AG10803 (cell line): ENCODE data around the gene ZDHHC11B.
"Not testable (repeated sequence)": the region's sequence is repeated elsewhere in the genome, so short reads cannot be mapped to it uniquely, and the experiment has no call there.

Experiments
- DNase-seq: peaks from one replicate; pipeline ENCODE4 v3.0.0; 2010; ENCODE audit warnings: low read depth
- H3K4me3 ChIP-seq: 2 replicates; pipeline ENCODE4 v1.5.1; 2011; ENCODE audit warnings: mild to moderate bottlenecking, low read length, control low read depth
- CTCF ChIP-seq: conservative IDR thresholded peaks from 2 replicates; pipeline ENCODE4 v1.5.1; 2011; ENCODE audit warnings: mild to moderate bottlenecking, low read length, control low read depth, inconsistent platforms

ZDHHC11B gene

DNA sequence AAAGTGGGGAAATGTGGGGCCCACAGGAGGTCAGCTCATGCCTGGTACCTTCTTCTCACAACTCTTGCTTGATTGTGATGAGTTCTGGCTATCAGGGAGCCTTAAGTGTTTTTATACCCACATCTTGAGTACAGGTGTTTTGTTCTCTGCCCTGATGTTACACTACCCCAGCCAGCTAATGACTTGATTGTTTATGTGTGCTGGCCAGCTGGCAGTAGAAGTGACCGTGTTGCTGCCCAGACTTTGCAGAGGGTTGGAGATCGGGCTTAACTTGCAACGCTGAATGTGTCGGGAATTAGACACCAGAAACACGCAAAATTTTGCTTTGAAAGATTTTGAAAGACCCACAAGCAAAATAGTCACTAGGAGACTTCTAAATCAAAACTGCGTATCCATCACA is 16.9 kb upstream of the ZDHHC11B start:
- DNase-seq = no peak
- no peak for TF ChIP-seq CTCF
- no peak overlapping the region for H3K4me3 ChIP-seq

DNA sequence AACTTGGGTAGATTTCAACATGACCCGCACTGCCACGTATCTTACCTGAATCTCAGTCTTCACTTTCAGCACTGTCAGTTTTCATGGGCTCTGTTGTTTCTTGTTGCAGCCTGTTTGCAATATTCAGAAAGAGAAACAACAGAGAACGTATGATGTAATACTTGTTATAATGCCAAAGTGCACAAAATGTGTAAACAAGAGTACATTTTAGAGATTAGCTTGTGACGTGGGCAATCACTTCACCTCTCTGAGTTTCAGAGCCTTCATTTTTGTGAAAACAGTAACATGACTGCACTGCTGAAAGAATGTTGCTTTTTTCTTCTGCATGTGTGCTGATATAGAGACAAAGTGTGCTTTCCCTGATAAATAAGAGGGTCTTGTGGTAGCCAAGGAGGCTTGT is 16.5 kb upstream of the ZDHHC11B start:
- not testable (repeated sequence) for DNase-seq, H3K4me3 ChIP-seq

DNA sequence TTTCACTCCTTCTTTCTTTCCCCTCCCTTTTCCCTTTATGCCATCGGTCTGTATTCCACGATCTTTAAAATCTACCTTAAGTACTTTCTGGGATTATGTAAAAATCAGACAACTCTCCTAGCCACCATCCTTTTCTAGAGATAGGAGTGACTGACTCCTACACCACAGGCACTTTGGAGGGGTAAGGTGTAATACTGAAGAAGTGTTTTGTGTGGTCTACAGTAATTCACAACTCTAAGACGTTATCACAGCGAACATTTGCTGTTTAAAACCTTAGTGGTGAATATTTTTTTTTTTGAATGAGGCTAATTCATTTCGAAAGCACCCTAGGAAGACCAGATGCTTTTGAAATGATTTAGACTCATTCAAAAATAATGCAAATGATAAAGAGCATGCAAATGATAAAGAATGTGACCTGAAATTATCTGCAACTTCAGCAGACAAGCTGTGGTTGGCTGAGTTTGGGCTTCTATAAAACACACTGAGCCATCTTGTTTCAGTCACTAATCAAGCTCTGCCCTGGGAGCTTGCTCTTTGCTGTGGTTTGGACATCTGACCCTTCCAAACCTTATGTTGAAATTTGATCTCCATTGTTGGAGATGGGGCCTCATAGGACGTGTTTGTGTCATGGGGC is 14.1 kb upstream of the ZDHHC11B start:
- H3K4me3 ChIP-seq, DNase-seq: not testable (repeated sequence)

- not testable (repeated sequence) for H3K4me3 ChIP-seq, DNase-seq
Observed at GRCh38 chr5:797986-798385, 13.5 kb upstream of the ZDHHC11B start.

GRCh38 chr5:795873-796272 is 11.3 kb upstream of the ZDHHC11B start:
- not testable (repeated sequence) for H3K4me3 ChIP-seq, DNase-seq

DNA sequence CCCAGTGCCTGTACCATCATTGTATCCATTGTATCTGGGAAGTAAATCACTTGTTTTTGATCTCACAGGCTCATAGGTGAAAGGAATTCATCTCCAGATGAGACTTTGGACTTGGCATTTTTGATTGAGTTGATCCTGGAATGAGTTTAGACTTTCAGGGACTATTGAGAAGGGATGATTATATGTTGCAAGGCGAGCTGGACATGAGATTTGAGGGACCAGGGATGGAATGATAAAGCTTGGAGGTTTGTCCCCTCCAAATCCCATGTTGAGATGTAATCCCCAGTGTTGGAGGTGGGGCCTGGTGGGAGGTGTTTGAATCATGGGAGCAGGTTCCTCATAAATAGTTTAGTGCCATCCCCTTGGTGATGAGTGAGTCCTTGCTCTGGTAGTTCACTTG is 10.4 kb upstream of the ZDHHC11B start:
- DNase-seq, H3K4me3 ChIP-seq: not testable (repeated sequence)

DNA sequence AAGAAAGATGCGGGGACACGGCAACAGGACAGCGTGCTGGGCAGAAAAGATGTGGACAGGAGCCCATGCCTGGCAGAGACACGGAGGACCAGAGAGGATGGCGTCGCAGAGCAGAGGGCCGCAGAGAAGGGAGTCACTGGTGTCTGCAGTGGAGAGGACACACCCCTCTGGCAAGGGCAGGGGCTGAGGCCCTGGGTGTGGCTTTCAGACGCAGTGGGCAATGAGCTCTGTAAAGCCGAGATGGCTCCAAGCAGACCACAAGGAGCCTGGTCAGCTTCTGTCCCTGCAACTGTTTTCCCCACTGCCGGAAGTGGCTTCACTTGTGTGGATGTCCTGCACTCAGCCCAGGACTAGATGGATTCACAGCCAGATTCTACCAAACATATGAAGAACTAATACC is 4.2 kb upstream of the ZDHHC11B start:
- not testable (repeated sequence) for DNase-seq, H3K4me3 ChIP-seq

DNA sequence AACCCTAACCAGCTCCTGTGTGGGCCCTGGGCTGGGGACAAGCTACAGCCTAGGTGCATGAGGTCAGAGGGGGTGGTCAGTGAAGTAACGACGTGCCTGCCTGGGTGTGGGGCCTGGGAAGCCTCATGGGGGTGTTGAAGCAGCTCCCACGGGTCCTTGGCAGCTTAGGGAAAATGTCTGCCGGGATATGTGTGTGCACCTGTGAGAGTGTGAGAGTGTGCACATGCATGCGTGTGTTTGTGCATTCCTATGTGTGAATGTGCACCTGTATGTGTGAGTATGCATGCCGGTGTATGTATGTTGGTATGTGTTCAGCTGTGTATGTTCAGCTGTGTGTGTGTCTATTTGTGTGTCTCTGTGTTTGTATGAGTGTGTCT is 3.3 kb upstream of the ZDHHC11B start:
- H3K4me3 ChIP-seq, DNase-seq: not testable (repeated sequence)

DNA sequence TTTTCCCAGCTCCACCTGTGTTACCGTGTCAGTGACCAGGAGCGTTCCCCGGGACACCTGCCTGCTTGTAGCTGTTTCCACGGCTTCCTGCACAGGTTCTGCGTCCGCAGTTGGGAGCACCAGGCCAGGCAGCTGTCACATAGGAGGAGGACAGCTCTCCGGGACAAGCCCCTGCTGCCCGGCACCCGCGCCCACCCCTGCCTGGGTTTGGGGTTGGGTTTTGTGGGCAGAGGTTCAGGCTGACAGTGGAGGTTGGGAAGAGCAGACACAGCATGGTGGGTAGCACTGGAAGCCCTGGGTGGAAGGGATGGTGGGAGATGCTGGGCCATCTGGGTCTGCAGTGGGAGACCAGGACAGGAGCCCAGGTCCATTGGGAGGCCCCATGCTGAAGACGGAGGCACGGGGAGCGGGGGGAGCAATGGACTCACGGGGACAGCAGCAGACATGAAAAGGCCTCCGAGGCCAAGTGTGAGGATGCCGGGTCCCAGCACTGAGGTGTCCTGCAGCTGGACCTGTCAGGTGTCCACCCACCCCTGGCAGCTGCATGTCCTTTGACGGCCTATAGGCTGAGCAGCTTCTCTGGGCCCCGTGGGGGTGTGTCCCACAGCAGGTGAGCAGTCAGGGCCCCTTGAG is 2.8 kb upstream of the ZDHHC11B start:
- not testable (repeated sequence) for DNase-seq, H3K4me3 ChIP-seq

- DNase-seq, H3K4me3 ChIP-seq: not testable (repeated sequence)
Observed at GRCh38 chr5:785181-785705, 714 bp upstream of the ZDHHC11B start.

DNA sequence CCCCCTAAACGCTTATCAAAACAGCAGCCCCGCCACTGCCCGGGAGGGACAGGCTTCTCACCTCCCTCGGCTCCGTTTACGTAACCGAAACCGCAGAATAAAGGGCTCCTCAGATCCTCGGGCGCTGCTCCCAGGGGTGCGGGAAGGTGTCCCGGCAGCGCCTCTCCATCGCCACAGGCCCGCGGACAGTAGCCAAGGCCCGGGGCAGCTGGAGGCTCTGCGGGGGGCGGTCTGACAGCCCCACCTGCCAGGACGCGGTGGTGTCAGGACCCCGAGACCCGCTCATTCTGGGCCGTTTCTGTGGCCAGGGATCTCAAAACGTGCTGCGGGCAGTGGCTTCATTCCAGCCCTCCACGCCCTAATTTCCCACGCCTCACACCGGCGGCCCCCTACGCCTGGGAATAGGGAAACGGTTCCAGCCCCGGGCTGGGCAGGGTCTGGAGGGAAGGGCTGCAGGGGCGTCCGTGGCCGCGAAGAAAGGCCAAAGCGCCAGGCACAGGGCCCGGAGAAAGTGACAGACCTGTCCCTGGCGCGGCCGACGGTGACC is 575 bp downstream of the ZDHHC11B start:
- not testable (repeated sequence) for H3K4me3 ChIP-seq, DNase-seq

DNA sequence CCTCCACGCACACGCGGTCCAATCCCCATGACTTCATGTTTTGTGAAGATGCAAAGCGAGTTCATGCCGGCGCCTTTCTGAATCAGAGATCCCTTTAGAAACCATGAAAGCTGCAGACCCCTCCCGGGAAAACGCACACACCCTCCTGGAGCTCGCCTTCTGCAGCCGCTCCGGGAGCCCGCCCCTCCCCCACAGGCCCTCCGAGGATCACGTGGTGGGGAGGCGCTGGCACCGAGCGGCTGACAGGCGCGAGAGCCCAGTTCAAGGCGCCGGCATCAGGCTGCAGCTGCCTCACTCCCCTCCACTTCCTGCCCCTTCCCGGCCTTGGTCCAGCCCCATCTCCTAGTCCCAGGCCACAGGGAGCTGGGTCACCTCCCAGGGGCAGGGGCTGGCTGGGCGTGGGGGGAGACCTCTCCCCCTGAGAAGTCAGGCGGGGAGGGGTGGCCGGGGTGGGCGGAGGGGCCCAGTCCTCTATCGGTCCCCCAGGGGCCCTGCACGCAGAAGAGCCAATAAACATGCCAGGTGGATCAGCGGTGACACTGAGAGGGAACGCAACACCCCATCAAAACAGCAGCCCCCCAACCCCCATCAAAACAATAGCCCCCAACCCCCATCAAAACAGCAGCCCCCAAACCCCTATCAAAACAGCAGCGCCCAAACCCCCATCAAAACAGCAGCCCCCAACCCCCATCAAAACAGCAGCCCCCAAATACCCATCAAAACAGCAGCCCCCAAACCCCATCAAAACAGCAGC is 1.3 kb downstream of the ZDHHC11B start:
- not testable (repeated sequence) for DNase-seq, H3K4me3 ChIP-seq

DNA sequence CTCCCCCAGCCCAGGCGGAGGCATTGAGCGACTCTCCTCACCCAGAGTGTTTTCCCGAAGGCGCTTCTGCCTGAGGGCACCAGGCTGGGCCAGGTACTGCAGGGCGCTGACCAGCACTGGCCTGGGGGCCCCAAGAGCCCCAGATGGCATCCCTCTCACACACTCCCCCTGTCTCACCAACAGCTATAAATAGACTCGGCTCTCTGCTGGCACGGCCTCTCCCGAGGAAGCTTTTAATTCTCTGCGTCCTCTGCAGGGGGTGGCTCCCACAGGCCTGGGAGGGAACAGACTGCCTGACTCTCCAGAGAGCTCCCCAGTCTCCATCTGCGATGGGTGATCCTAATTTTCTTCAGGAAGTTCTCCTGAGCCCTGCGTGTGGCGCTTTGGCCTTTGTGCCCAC is 2.2 kb downstream of the ZDHHC11B start:
- H3K4me3 ChIP-seq, DNase-seq: not testable (repeated sequence)

DNA sequence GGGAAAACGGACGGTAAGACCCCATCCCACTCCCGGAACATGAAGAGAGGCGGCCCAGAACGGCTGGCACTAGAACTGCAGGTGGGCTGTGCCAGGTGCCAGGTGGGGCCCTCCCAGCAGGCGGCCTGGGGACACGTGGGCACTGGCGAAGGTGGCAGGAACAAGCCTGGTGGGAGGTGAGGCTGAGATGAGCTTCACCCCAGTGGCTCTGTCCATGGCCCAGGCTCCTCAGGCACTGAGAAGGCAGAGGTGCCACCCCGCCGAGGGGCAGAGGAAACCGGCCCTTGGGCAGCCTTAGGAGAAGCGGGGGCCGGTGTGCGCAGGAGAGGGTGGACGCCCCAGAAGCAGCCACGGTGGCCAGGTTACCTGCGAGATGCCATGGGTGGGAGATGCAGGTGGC is 4.0 kb downstream of the ZDHHC11B start:
- DNase-seq = not testable (repeated sequence)

DNA sequence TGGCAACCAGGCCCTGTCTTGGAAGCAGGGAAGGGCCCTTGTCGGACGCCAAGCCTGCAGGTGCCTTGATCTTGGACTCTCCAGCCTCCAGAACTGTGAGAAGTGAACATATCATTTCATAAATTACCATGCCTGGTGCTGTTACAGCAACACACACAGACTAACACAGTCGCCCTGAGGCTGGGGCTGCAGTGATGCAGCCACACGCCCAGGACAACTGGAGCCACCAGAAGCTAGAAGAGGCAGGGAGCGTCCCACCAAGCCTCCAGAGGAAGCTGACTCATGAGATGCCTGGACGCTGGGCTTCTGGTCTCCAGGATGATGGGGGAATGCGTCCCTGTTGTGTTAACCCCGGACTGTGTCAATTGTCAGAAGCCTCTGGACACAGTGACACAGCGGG is 5.6 kb downstream of the ZDHHC11B start:
- not testable (repeated sequence) for H3K4me3 ChIP-seq, DNase-seq

More for the DNA sequence above, 4.0 kb downstream of the ZDHHC11B start:
- H3K4me3 ChIP-seq = not testable (repeated sequence)

DNA sequence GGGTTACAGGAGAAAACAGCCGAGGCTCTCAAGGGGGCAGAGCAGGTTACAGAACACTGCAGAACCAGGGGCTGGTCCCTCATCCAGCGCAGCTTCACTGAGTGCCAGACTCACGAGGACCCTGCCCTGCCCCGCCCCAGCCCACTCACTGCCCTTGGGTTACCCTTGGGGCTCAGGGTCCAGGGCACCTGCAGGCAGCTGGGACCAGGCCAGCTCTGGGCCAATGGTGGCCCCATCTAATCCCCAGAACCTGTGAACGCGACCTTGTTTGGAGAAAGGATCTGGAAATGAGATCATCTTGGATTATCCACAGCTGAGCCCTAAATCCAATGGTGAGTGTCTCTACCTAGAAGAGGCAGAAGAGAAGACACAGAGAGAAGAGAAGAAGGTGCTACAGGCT is 6.1 kb downstream of the ZDHHC11B start:
- H3K4me3 ChIP-seq, DNase-seq: not testable (repeated sequence)
